ENCODE results near the gene PLPP4. TPM values are rescaled to one million over a fixed set of nuclear protein-coding genes. Genes with fewer than 3 reads are reported as not detected.

PLPP4 gene
- total RNA-seq (under 1 TPM in 1 of 9 donors, not detected in 8; 0.29 TPM), polyA plus RNA-seq (not detected)
- long read RNA-seq, donor 1 = 0 reads
- long read RNA-seq, donor 2 = 0 reads
- long read RNA-seq, donor 3 = 0 reads

GRCh38 chr10:120456626-120457430, at the start of gene PLPP4:
PLPP4 (plus strand) TSS chr10:120457227; CDS start chr10:120457306, 79 bp downstream.
- Histone ChIP-seq H3K9me3 (no peaks in the 10 kb centered on the region), H3K36me3 (no peaks in the 10 kb centered on the region), H3K4me3 (peak within 1 kb of the TSS in 11 of 12 donors; percentile 5 to 59 (median 38)), H3K4me1 (peaks cover 0 to 23% (median 4%) of the 10 kb centered on the region in 12 donors), H3K27me3 (peaks cover 17 to 61% (median 36%) of the 10 kb centered on the region in 9 donors), H3K27ac (no peak within 1 kb of the TSS)
- ATAC-seq = peak in 2 of 4 donors; percentile 41 to 51
- no peak for DNase-seq
- intact Hi-C loops (cut with DNase I) = no loop called here
- TF ChIP-seq POLR2A (IDR thresholded peaks at IDR 0.05) (no peak), CTCF (IDR thresholded peaks at IDR 0.05) (no peak)
- 0 to 1% (median 1%) methylated on average over 29 to 92 of the region's 92 CpGs for WGBS, 4 donors

DNA sequence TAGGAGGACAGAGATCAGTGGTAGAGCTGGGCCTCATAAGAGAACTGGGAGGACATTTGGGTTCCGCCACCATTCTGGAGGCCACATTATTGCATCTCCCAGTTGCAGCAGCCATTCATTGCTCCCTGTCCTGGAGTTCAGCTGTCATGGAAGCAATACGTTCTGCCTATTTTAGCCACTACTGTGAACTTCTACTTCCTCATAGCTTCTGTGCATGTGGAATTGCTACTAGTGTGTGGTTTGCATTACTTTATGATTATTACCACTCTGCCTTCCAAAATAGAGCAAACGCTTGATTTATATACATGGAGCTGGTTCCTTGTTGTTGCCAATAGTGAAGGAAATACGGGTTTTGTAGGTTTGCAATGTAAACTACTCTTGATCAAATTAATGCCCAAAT, 47.2 kb upstream of the PLPP4 start:
- Histone ChIP-seq H3K4me3 (no peak overlapping the region), H3K27ac (no peak overlapping the region), H3K4me1 (no peaks in the 10 kb centered on the region), H3K9me3 (no peaks in the 10 kb centered on the region), H3K36me3 (no peaks in the 10 kb centered on the region), H3K27me3 (no peaks in the 10 kb centered on the region)
- WGBS, 4 donors = 79 to 87% (median 84%) methylated on average over 4 of the region's 4 CpGs
- intact Hi-C loops (cut with DNase I) = no loop called here
- DNase-seq = no peak
- no peak for ATAC-seq
- TF ChIP-seq CTCF (IDR thresholded peaks at IDR 0.05) (no peak), POLR2A (IDR thresholded peaks at IDR 0.05) (no peak)

DNA sequence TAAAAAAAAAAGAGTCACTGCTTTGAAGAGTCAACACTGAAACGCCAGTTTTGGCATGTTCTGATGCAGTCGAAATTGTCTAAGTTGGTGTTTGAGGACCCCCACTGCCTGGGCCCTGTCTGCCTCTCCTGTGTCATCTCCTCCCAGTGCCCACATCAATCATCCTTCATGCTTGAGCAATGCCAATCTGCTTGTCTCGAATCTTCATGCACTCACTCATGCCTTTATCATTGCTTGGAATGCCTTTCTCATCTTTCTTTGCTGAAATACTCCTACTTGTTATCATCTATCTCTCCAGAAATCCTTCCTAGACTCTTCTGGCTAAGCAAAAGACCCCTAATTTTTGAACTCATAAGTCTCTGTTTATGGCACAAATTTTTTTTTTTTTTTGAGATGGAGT, 42.1 kb upstream of the PLPP4 start:
- WGBS, 4 donors = 61 to 69% (median 66%) methylated on average over 3 of the region's 3 CpGs
- TF ChIP-seq CTCF (IDR thresholded peaks at IDR 0.05) (no peak), POLR2A (IDR thresholded peaks at IDR 0.05) (no peak)
- H3K27me3 ChIP-seq = no peaks in the 10 kb centered on the region

GRCh38 chr10:120415709-120416330, 41.2 kb upstream of the PLPP4 start:
- H3K4me3 ChIP-seq = no peak overlapping the region
- no peaks in the 10 kb centered on the region for H3K36me3 ChIP-seq
- WGBS, 4 donors = 70 to 84% (median 77%) methylated on average over 5 of the region's 5 CpGs
- no peak for TF ChIP-seq CTCF (IDR thresholded peaks at IDR 0.05)
- TF ChIP-seq POLR2A (IDR thresholded peaks at IDR 0.05) = no peak
- H3K27ac ChIP-seq = no peak overlapping the region
- no peaks in the 10 kb centered on the region for H3K27me3 ChIP-seq
- H3K9me3 ChIP-seq = no peaks in the 10 kb centered on the region
- intact Hi-C loops (cut with DNase I) = no loop called here
- H3K4me1 ChIP-seq = no peaks in the 10 kb centered on the region
- ATAC-seq (no peak), DNase-seq (no peak)

More for the DNA sequence above, 42.1 kb upstream of the PLPP4 start:
- Histone ChIP-seq H3K4me1 (no peaks in the 10 kb centered on the region), H3K36me3 (no peaks in the 10 kb centered on the region), H3K4me3 (no peak overlapping the region), H3K9me3 (no peaks in the 10 kb centered on the region), H3K27ac (no peak overlapping the region)
- DNase-seq = no peak
- intact Hi-C loops (cut with DNase I) = no loop called here
- ATAC-seq = no peak
